Measurements from ENCODE around the gene ALDH3B2.

Gene ALDH3B2

DNA sequence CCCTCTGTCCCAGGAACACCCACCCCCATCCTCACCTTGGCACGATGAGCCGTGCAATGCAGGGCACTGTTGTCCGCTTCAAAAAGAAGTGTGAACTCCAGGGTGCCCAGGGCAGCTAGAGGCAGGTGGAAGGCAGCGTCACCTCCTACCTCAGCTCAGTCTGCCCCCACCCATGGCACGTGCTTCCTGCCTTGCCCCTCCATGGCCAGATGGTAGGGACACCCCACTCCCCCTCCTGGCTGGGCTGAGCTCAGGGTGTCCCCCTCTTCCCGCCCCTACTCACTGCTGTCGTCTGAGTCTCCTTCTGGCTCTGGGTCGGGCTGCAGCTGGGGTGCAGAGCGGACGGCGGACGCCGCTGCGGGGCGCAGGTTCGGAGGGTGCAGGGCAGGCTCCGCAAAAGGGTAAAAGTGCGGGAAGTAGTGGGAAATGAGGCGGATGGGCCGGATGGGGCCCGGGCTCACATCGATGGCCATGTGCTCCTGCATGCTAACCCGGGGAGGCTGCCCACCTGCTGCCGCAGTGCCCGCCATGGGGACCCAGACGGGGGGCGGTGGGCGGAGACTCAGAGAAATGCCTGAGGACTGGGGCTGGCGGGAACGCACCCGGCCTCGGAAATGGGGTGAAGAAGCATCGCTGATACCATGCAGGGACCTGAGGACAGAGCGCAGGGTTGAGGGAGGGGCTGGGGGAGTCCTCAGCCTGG lies 58.5 kb downstream of the ALDH3B2 start:
- Histone ChIP-seq H4K20me1 (ENCODE audit: control insufficient read depth, insufficient read depth, low read depth, low read length) (no peaks in the 10 kb centered on the region), H3K27ac (ENCODE audit: low read depth, low read length) (no peak overlapping the region), H3K27me3 (ENCODE audit: control insufficient read depth, low read length) (peaks cover 3% of the 10 kb centered on the region), H3K36me3 (ENCODE audit: control insufficient read depth, low read length) (peaks cover 26% of the 10 kb centered on the region), H3F3A (ENCODE audit: control insufficient read depth, insufficient read depth) (peaks cover 8% of the 10 kb centered on the region), H3K4me2 (ENCODE audit: low read length) (peak overlapping the region; percentile 11; the same call in 1 of the 2 replicates), H3K9me3 (ENCODE audit: control insufficient read depth, insufficient read depth, low read length) (no peaks in the 10 kb centered on the region), H3K4me3 (ENCODE audit: low read length) (no peak overlapping the region), H3K9me2 (replicated peaks; ENCODE audit: control insufficient read depth, low read length) (no peaks in the 10 kb centered on the region), H3K4me1 (ENCODE audit: control insufficient read depth, low read length) (peaks cover 39% of the 10 kb centered on the region), H3K79me2 (ENCODE audit: control insufficient read depth, low read length) (no peaks in the 10 kb centered on the region)
- TF ChIP-seq, protein P1, sequence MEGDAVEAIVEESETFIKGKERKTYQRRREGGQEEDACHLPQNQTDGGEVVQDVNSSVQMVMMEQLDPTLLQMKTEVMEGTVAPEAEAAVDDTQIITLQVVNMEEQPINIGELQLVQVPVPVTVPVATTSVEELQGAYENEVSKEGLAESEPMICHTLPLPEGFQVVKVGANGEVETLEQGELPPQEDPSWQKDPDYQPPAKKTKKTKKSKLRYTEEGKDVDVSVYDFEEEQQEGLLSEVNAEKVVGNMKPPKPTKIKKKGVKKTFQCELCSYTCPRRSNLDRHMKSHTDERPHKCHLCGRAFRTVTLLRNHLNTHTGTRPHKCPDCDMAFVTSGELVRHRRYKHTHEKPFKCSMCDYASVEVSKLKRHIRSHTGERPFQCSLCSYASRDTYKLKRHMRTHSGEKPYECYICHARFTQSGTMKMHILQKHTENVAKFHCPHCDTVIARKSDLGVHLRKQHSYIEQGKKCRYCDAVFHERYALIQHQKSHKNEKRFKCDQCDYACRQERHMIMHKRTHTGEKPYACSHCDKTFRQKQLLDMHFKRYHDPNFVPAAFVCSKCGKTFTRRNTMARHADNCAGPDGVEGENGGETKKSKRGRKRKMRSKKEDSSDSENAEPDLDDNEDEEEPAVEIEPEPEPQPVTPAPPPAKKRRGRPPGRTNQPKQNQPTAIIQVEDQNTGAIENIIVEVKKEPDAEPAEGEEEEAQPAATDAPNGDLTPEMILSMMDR (IDR thresholded peaks at IDR 0.05; ENCODE audit: low read depth, low read length, poor library complexity, severe bottlenecking) = peak; percentile 33
- TF ChIP-seq EZH2phosphoT487 (IDR thresholded peaks at IDR 0.05; ENCODE audit: borderline replicate concordance, low read length) = no peak

DNA sequence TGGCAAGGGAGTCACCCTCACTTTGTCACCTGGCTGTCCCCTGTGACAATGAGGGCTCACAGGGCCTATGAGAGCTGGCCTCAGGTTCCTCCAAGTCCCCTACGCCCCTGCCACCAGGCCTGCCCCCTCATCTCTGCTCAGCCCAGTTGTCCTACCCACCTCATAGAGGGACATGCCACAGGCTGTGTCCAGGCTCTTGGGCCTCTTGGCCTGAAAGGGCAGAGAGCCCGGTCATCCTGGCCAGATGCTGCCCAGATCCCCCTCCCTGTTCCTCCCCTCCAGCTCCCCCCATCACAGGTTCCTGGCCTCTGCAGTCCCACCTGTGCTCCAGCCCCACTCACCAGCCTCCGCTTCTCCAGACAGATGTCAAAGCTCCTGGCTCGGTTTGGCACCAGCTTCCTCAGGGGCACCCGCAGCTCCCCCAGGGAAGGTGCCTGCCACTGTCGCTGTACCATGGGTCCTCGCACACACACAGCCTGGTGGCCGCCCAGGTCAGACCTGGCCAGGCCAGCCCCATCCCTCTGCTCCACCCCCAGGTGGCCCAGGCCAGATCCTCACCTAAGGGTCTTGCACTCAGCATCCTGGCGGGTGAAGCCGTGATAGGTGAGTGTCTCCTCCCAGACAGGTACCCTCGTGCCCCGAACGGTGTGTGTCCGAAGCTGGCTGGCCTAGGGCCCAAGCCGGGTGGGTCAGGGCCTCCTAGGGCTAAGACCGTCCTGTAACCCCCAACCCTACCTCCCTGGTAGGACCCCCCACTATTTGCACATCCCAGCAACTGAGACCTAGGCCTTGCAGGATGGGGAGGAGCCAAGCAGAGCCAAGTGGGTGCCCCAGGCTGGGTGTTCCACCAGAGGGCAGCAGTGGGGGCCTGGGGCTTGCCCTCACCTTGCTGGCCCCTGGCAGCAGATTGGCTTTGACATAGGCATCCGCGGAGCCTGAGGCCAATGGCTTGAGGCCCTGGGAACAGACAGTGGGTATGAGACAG lies 59.4 kb downstream of the ALDH3B2 start:
- Histone ChIP-seq H3K9me2 (replicated peaks; ENCODE audit: control insufficient read depth, low read length) (no peaks in the 10 kb centered on the region), H3K79me2 (ENCODE audit: control insufficient read depth, low read length) (no peaks in the 10 kb centered on the region), H3K27ac (ENCODE audit: low read depth, low read length) (peak overlapping the region; percentile 78), H3K9me3 (ENCODE audit: control insufficient read depth, insufficient read depth, low read length) (no peaks in the 10 kb centered on the region), H3K36me3 (ENCODE audit: control insufficient read depth, low read length) (peaks cover 34% of the 10 kb centered on the region), H3K4me3 (ENCODE audit: low read length) (peak overlapping the region; percentile 61), H3K4me1 (ENCODE audit: control insufficient read depth, low read length) (peaks cover 39% of the 10 kb centered on the region), H4K20me1 (ENCODE audit: control insufficient read depth, insufficient read depth, low read depth, low read length) (no peaks in the 10 kb centered on the region), H3K4me2 (ENCODE audit: low read length) (peak overlapping the region; percentile 79), H3K27me3 (ENCODE audit: control insufficient read depth, low read length) (peaks cover 3% of the 10 kb centered on the region), H3F3A (ENCODE audit: control insufficient read depth, insufficient read depth) (peaks cover 8% of the 10 kb centered on the region)
- TF ChIP-seq EZH2phosphoT487 (IDR thresholded peaks at IDR 0.05; ENCODE audit: borderline replicate concordance, low read length) = no peak
- TF ChIP-seq, protein P1 (IDR thresholded peaks at IDR 0.05; ENCODE audit: low read depth, low read length, poor library complexity, severe bottlenecking) = peak; percentile 80

DNA sequence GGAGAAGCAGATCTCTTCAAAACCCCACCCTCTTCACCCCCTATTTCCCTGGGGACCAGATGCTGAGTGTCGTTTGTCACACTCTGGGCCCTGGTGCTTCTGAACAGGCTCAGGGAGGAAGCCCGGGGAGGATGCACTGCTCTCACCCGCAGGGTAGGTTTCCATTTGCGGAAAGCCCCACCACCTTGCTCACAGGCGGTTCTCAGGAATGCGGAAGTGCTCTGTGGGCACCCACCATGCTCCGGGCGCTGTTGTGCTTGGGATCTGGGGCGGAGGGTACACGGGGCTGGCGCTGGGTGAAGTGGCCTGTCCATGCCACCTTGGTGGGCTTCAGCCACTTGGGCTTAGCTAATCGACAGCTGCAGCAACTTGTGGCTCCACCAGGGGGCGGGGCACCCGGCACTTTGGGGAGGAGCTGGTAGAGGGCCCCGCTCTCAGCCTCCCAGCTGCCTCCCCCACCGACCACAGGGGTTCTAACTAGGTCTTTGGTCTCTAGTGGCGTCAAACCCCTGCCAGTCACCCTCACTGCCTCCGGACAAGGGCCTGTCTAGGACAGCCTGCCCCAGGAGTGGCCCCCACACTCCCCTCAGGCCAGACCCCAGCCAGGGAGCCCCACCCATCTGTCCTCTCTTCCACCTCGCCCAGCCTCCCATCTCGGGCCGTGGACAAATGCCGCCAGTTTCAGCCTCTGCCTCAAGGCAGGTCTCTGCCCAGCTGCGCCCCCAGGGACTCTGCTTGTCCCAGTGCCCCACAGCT lies 60.3 kb downstream of the ALDH3B2 start:
- H3K36me3 ChIP-seq (ENCODE audit: control insufficient read depth, low read length) = peaks cover 40% of the 10 kb centered on the region
- H3K27me3 ChIP-seq (ENCODE audit: control insufficient read depth, low read length) = peaks cover 3% of the 10 kb centered on the region
- peak overlapping the region; percentile 79 for H3K4me2 ChIP-seq (ENCODE audit: low read length)
- no peaks in the 10 kb centered on the region for H4K20me1 ChIP-seq (ENCODE audit: control insufficient read depth, insufficient read depth, low read depth, low read length)
- peaks cover 8% of the 10 kb centered on the region for H3F3A ChIP-seq (ENCODE audit: control insufficient read depth, insufficient read depth)
- no peaks in the 10 kb centered on the region for H3K9me2 ChIP-seq (replicated peaks; ENCODE audit: control insufficient read depth, low read length)
- H3K9me3 ChIP-seq (ENCODE audit: control insufficient read depth, insufficient read depth, low read length) = no peaks in the 10 kb centered on the region
- peaks cover 39% of the 10 kb centered on the region for H3K4me1 ChIP-seq (ENCODE audit: control insufficient read depth, low read length)
- H3K79me2 ChIP-seq (ENCODE audit: control insufficient read depth, low read length) = peaks cover under 1% of the 10 kb centered on the region; the same call in 1 of the 2 replicates
- peak overlapping the region; percentile 78 for H3K27ac ChIP-seq (ENCODE audit: low read depth, low read length)
- TF ChIP-seq, protein P1 (IDR thresholded peaks at IDR 0.05; ENCODE audit: low read depth, low read length, poor library complexity, severe bottlenecking) = peak; percentile 69
- no peak for TF ChIP-seq EZH2phosphoT487 (IDR thresholded peaks at IDR 0.05; ENCODE audit: borderline replicate concordance, low read length)
- peak overlapping the region; percentile 61 for H3K4me3 ChIP-seq (ENCODE audit: low read length)

Measured in DOHH2 (cell line).